Calu3 (cell line): ENCODE results near the gene RIOX2. TPM values are rescaled to one million over a fixed set of nuclear protein-coding genes. Genes with fewer than 3 reads are reported as not detected.

Source experiments
- BruUV-seq: library from RNA; stranded (reverse); fragments of 400-500 nt; replicated peaks from 2 replicates; lab custom pipeline; 2021; lab: Mats Ljungman, UMichigan
- CTCF ChIA-PET: fragments of 300-600 bp; sonication (Branson Sonifier 250); formaldehyde crosslinking; loops from one replicate; lab custom pipeline; 2022; ENCODE audit warnings: antibody characterized with exemption; lab: Charles Lee
- DNase-seq: peaks from one replicate; pipeline ENCODE4 v3.0.0; 2022
- H3K27ac Mint-ChIP-seq: one replicate; pipeline ENCODE4 v1.8.0; 2022; ENCODE audit warnings: mixed read lengths; ENCODE audit not compliant: unreplicated experiment
- H3K27me3 Mint-ChIP-seq: one replicate; pipeline ENCODE4 v1.8.0; 2022; ENCODE audit warnings: mixed read lengths; ENCODE audit not compliant: unreplicated experiment
- H3K36me3 Mint-ChIP-seq: one replicate; pipeline ENCODE4 v1.8.0; 2022; ENCODE audit warnings: mild to moderate bottlenecking, moderate library complexity, mixed read lengths; ENCODE audit not compliant: insufficient read depth, unreplicated experiment
- H3K4me1 Mint-ChIP-seq: one replicate; pipeline ENCODE4 v1.8.0; 2022; ENCODE audit warnings: mild to moderate bottlenecking, low read depth, mixed read lengths; ENCODE audit not compliant: unreplicated experiment
- H3K4me3 Mint-ChIP-seq: one replicate; pipeline ENCODE4 v1.8.0; 2022; ENCODE audit warnings: mild to moderate bottlenecking, low read depth, moderate library complexity, mixed read lengths; ENCODE audit not compliant: unreplicated experiment
- H3K9me3 Mint-ChIP-seq: one replicate; pipeline ENCODE4 v1.8.0; 2022; ENCODE audit warnings: low read depth, mixed read lengths; ENCODE audit not compliant: unreplicated experiment
- CTCF ChIP-seq: fragments of 200-600 bp; IDR thresholded peaks from one replicate; pipeline ENCODE4 v1.8.0; 2022; ENCODE audit warnings: antibody characterized with exemption; ENCODE audit not compliant: unreplicated experiment
- intact Hi-C: fragments of 100-400 bp; cut with micrococcal nuclease; formaldehyde crosslinking; loops from one replicate; pipeline ENCODE4 v1.10.0; 2022; ENCODE audit not compliant: unreplicated experiment
- total RNA-seq: library from RNA; stranded (reverse); gene quantifications from 2 replicates; pipeline ENCODE4 v1.2.3, GENCODE V29; 2022

Gene RIOX2
- total RNA-seq, 1 experiment from 2014 or later, result 32.1 TPM

GRCh38 chr3:97930018-97930417 lies 42.2 kb downstream of the RIOX2 start:
- Mint-ChIP-seq H3K27me3 (no peaks in the 10 kb centered on the region), H3K9me3 (no peaks in the 10 kb centered on the region), H3K36me3 (no peaks in the 10 kb centered on the region), H3K27ac (no peak overlapping the region), H3K4me1 (no peaks in the 10 kb centered on the region), H3K4me3 (no peak overlapping the region)
- no peak for TF ChIP-seq CTCF
- intact Hi-C loops, result no loop called here
- CTCF ChIA-PET, result no interaction called here
- BruUV-seq, result no TSS peak
- DNase-seq, result no peak

- H3K36me3 Mint-ChIP-seq, result no peaks in the 10 kb centered on the region
- no peak overlapping the region for H3K27ac Mint-ChIP-seq
- H3K4me3 Mint-ChIP-seq, result no peak overlapping the region
- CTCF ChIA-PET, result no interaction called here
- no peaks in the 10 kb centered on the region for H3K9me3 Mint-ChIP-seq
- BruUV-seq, result no TSS peak
- TF ChIP-seq CTCF, result no peak
- H3K4me1 Mint-ChIP-seq, result no peaks in the 10 kb centered on the region
- DNase-seq, result no peak
- H3K27me3 Mint-ChIP-seq, result no peaks in the 10 kb centered on the region
- intact Hi-C loops, result no loop called here
These were observed 43.2 kb downstream of the RIOX2 start for GRCh38 chr3:97928986-97929385.

- no peak for DNase-seq
- CTCF ChIA-PET, result no interaction called here
- no peaks in the 10 kb centered on the region for H3K36me3 Mint-ChIP-seq
- intact Hi-C loops, result no loop called here
- no peak overlapping the region for H3K4me3 Mint-ChIP-seq
- no TSS peak for BruUV-seq
- no peaks in the 10 kb centered on the region for H3K9me3 Mint-ChIP-seq
- TF ChIP-seq CTCF, result no peak
- no peak overlapping the region for H3K27ac Mint-ChIP-seq
- H3K27me3 Mint-ChIP-seq, result no peaks in the 10 kb centered on the region
- no peaks in the 10 kb centered on the region for H3K4me1 Mint-ChIP-seq
These were observed 44.5 kb downstream of the RIOX2 start for GRCh38 chr3:97927704-97928103.

- DNase-seq, result no peak
- Mint-ChIP-seq H3K9me3 (no peaks in the 10 kb centered on the region), H3K4me1 (no peaks in the 10 kb centered on the region), H3K27ac (no peak overlapping the region), H3K4me3 (no peak overlapping the region), H3K36me3 (no peaks in the 10 kb centered on the region), H3K27me3 (no peaks in the 10 kb centered on the region)
- CTCF ChIA-PET, result no interaction called here
- no peak for TF ChIP-seq CTCF
- BruUV-seq, result no TSS peak
- intact Hi-C loops, result no loop called here
These were observed 54.3 kb downstream of the RIOX2 start for GRCh38 chr3:97917813-97918536.
